Spleen (tissue), 11 donors: ENCODE measurements around the gene SFTPA2. TPM values are rescaled to one million over a fixed set of nuclear protein-coding genes. Genes with fewer than 3 reads are reported as not detected.
"Not testable (repeated sequence)": the region's sequence is repeated elsewhere in the genome, so short reads cannot be mapped to it uniquely, and the experiment has no call there.

Experiments
- DNase-seq: peaks from one replicate; pipeline ENCODE4 v3.0.0-alpha.2; 2020
- H3K27ac ChIP-seq, 8 donors: fragments of 200-600 bp; sonication (generic) in 7 of 8; 1 replicate in 4 of 8; 2 replicates in 4 of 8; pipeline versions ENCODE4 v1.5.0 to v1.8.0; 2016 to 2021; ENCODE audit warnings: inconsistent platforms in 4 of 8, mild to moderate bottlenecking in 4 of 8, moderate library complexity in 1 of 8
- H3K27me3 ChIP-seq, 7 donors: fragments of 200-600 bp; sonication (generic) in 6 of 7; replicated peaks in 1 of 7; 1 replicate in 4 of 7; 2 replicates in 3 of 7; pipeline versions ENCODE4 v1.5.0 to v1.8.0; 2016 to 2021; ENCODE audit warnings: inconsistent platforms in 3 of 7, mild to moderate bottlenecking in 1 of 7
- H3K36me3 ChIP-seq, 6 donors: fragments of 200-600 bp; sonication (generic) in 5 of 6; 1 replicate in 4 of 6; 2 replicates in 2 of 6; pipeline versions ENCODE4 v1.5.0 to v1.8.0; 2016 to 2021; ENCODE audit warnings: inconsistent platforms in 2 of 6
- H3K4me1 ChIP-seq, 6 donors: fragments of 200-600 bp; sonication (generic) in 5 of 6; 1 replicate in 3 of 6; 2 replicates in 3 of 6; pipeline versions ENCODE4 v1.5.0 to v1.8.0; 2016 to 2021; ENCODE audit warnings: inconsistent platforms in 3 of 6
- H3K4me3 ChIP-seq, 8 donors: fragments of 200-600 bp; sonication (generic) in 7 of 8; 1 replicate in 4 of 8; 2 replicates in 4 of 8; pipeline versions ENCODE4 v1.5.0 to v1.8.0; 2016 to 2021; ENCODE audit warnings: inconsistent platforms in 4 of 8, mild to moderate bottlenecking in 4 of 8, moderate library complexity in 2 of 8
- H3K9me3 ChIP-seq, 8 donors: fragments of 200-600 bp; sonication (generic) in 7 of 8; 1 replicate in 4 of 8; 2 replicates in 4 of 8; pipeline versions ENCODE4 v1.5.0 to v1.8.0; 2016 to 2021; ENCODE audit warnings: inconsistent platforms in 4 of 8
- POLR2A ChIP-seq, 3 donors: fragments of 450-650 bp; IDR thresholded peaks; one replicate each; pipeline ENCODE4 v1.5.1; 2017; ENCODE audit warnings: antibody characterized with exemption in 3 of 3, mild to moderate bottlenecking in 1 of 3
- POLR2AphosphoS5 ChIP-seq, 3 donors: sonication (generic); formaldehyde crosslinking; IDR thresholded peaks; one replicate each; pipeline ENCODE4 v1.5.1; 2017; ENCODE audit warnings: antibody characterized with exemption in 3 of 3
- WGBS, 5 donors: extraction: QIAGEN DNeasy Blood & Tissue Kit in 3 of 5; methylation state at CpG; one replicate each; pipeline versions ENCODE4 v1.1.5 to v1.1.7; 2013 to 2018; 5-methylcytosine and 5-hydroxymethylcytosine counted together
- intact Hi-C: fragments of 100-400 bp; cut with DNase I; formaldehyde crosslinking; loops from one replicate; pipeline ENCODE4 v1.15.0; 2023; ENCODE audit warnings: low total_unique reads
- polyA plus RNA-seq, 3 donors: library from polyadenylated mRNA; stranded (reverse); fragments of 200-250 nt; gene quantifications; one replicate each; pipeline ENCODE4 v1.2.1, GENCODE V29; 2013
- total RNA-seq, 7 donors: library from RNA; depleted of rRNA in 3 of 7; stranded (reverse); fragments of >200 nt in 3 of 7; fragmentation: NEBNext Ultra II Directional in 4 of 7; extraction: Animal tissue kit (Norgen Biotek cat#: 25700) in 4 of 7; gene quantifications; one replicate each; pipeline versions ENCODE4 v1.1.0 to v1.2.1, GENCODE V29; 2016 to 2021
- TF ChIP-seq, protein P1 (sequence below), 11 experiments: fragments of 200-600 bp in 7 of 11; fragments of 450-650 bp in 4 of 11; sonication (generic) in 4 of 11; IDR thresholded peaks in 8 of 11; conservative IDR thresholded peaks in 3 of 11; 1 replicate in 7 of 11; 2 replicates in 4 of 11; pipeline versions ENCODE4 v1.4.0 to v1.8.0; 2016 to 2021; ENCODE audit warnings: antibody characterized with exemption in 11 of 11, inconsistent platforms in 4 of 11, mild to moderate bottlenecking in 1 of 11
- donor health status: healthy with polysubstance abuse.
- donor health status: DM: no; HTN: no; CAD: no; lungs with moderate emphysema.
- donor health status: DM: no; HTN: no; CAD: no.
- donor health status: Bipolar disorder and iron deficiency.
- donor health status: healthy.
- donor health status: DM: no; HTN: no; CAD: no.
- donor health status: DM: yes; HTN: yes; CAD: no.

SFTPA2 gene
- total and polyA plus RNA-seq, 10 donors, result 0.39 to 5.7 (median 0.99) TPM; not detected in 5

DNA sequence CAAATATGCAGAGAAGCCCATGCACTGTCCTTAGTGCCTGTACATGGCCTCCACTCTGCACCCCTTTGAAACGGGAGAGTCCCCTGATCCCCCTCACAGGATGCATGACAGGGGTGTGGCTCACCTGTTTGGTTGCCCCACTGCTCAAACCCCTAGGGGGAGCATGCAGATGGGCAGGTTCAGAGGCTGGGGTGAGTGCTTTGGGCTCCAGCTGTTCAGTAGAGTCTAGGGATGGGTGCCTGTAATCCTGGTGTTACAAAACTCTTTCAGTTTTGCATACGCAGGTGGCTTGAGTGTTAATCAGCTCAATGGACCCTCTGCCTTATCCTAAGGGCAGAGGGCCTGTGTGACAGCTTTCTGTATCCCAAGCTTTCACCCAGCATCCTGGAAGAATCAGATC lies 42.7 kb upstream of the SFTPA2 start:
- intact Hi-C loops, result no loop called here
- no peak overlapping the region for H3K27ac ChIP-seq
- DNase-seq, result no peak
- H3K27me3 ChIP-seq, result peaks cover 0 to 2% (median 0%) of the 10 kb centered on the region in 7 donors
- H3K4me1 ChIP-seq, result peaks cover 0 to 11% (median 0%) of the 10 kb centered on the region in 6 donors
- TF ChIP-seq, protein P1, sequence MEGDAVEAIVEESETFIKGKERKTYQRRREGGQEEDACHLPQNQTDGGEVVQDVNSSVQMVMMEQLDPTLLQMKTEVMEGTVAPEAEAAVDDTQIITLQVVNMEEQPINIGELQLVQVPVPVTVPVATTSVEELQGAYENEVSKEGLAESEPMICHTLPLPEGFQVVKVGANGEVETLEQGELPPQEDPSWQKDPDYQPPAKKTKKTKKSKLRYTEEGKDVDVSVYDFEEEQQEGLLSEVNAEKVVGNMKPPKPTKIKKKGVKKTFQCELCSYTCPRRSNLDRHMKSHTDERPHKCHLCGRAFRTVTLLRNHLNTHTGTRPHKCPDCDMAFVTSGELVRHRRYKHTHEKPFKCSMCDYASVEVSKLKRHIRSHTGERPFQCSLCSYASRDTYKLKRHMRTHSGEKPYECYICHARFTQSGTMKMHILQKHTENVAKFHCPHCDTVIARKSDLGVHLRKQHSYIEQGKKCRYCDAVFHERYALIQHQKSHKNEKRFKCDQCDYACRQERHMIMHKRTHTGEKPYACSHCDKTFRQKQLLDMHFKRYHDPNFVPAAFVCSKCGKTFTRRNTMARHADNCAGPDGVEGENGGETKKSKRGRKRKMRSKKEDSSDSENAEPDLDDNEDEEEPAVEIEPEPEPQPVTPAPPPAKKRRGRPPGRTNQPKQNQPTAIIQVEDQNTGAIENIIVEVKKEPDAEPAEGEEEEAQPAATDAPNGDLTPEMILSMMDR (IDR thresholded peaks at IDR 0.05 in 8 of 11, conservative IDR thresholded peaks at IDR 0.05 in 3 of 11), result no peak
- TF ChIP-seq POLR2AphosphoS5 (IDR thresholded peaks at IDR 0.05) (no peak), POLR2A (IDR thresholded peaks at IDR 0.05) (no peak)
- WGBS, 5 donors, result 53 to 83% (median 64%) methylated on average over 2 of the region's 2 CpGs
- peaks cover 0 to 15% (median 9%) of the 10 kb centered on the region in 8 donors for H3K9me3 ChIP-seq
- H3K4me3 ChIP-seq, result no peak overlapping the region
- H3K36me3 ChIP-seq, result no peaks in the 10 kb centered on the region

DNA sequence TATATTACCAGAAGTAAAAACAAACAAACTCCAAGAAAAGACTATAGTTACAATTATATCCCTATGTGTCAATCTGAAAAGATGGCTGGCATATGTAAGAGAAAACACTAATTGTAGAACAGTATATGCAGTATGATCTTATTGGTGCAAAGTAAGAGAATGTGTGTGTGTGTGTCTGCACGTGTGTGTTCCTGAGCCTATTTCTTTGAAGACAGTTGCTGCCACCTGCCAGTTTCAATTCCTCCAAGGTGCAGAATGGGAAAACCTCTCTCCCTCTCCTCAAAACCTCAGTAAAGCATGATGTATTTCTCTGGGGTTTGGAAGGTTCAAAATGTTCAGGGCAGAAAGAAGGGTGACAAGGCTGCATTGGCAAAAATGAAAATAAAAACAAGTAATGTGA lies 41.7 kb upstream of the SFTPA2 start:
- H3K36me3 ChIP-seq, result no peaks in the 10 kb centered on the region
- H3K27ac ChIP-seq, result no peak overlapping the region
- peaks cover 0 to 11% (median 0%) of the 10 kb centered on the region in 6 donors for H3K4me1 ChIP-seq
- no peak for DNase-seq
- WGBS, 5 donors, result 19 to 50% (median 46%) methylated on average over 1 of the region's 1 CpG
- no peak for TF ChIP-seq POLR2A (IDR thresholded peaks at IDR 0.05)
- no peak for TF ChIP-seq POLR2AphosphoS5 (IDR thresholded peaks at IDR 0.05)
- TF ChIP-seq, protein P1 (IDR thresholded peaks at IDR 0.05 in 8 of 11, conservative IDR thresholded peaks at IDR 0.05 in 3 of 11), result no peak
- H3K9me3 ChIP-seq, result peaks cover 0 to 25% (median 20%) of the 10 kb centered on the region in 8 donors
- no peak overlapping the region for H3K4me3 ChIP-seq
- peaks cover 0 to 5% (median 0%) of the 10 kb centered on the region in 7 donors for H3K27me3 ChIP-seq
- intact Hi-C loops, result no loop called here

DNA sequence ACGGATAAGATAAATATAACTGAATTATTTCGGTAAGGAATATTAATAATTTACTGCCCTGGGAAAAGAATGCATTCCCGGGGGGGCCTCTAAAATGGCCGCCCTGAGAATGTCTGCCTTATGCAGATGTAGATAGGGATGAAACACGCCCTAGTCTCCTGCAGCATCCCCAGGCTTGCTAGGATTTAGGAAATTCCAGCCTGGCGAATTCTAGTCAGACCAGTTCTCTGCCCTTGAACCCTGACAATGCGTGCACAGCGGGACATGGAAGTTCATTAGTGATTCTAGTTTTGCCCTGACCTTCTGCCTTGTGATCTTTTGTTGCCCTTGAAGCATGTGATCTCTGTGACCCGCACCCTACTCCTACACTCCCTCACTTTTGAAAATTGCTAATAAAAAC lies 39.4 kb upstream of the SFTPA2 start:
- intact Hi-C loops, H3K4me3 ChIP-seq, DNase-seq, H3K36me3 ChIP-seq, H3K4me1 ChIP-seq, H3K27ac ChIP-seq, H3K27me3 ChIP-seq: not testable (repeated sequence)
- WGBS, 5 donors, result 89 to 92% (median 91%) methylated on average over 9 of the region's 9 CpGs
- peaks cover 0 to 31% (median 22%) of the 10 kb centered on the region in 8 donors for H3K9me3 ChIP-seq

DNA sequence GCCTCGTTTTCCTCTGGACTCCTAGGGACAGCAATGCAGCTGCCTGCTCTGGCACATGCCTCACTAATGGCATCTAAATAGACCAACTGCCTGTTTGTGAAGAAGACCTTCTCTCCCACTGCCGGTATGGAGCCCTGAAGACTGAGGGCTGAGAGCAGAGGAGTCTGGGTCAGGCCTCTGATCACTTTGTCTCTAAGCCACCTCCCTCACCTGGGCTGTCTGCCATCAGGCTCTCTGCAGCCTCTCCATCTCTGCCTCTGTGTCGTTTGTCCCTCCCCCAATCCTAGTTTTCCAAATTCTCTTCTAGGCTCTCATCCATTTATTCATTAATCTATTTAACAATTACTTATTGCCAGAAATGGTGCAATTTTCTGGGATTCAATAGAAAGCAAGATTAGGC lies 35.3 kb upstream of the SFTPA2 start:
- Histone ChIP-seq H3K9me3 (peaks cover 0 to 31% (median 22%) of the 10 kb centered on the region in 8 donors), H3K4me1 (no peaks in the 10 kb centered on the region), H3K36me3 (no peaks in the 10 kb centered on the region), H3K27ac (no peak overlapping the region), H3K4me3 (no peak overlapping the region), H3K27me3 (peaks cover 0 to 5% (median 0%) of the 10 kb centered on the region in 7 donors)
- no peak for TF ChIP-seq POLR2A (IDR thresholded peaks at IDR 0.05)
- TF ChIP-seq, protein P1 (IDR thresholded peaks at IDR 0.05 in 8 of 11, conservative IDR thresholded peaks at IDR 0.05 in 3 of 11), result no peak
- no peak for TF ChIP-seq POLR2AphosphoS5 (IDR thresholded peaks at IDR 0.05)
- intact Hi-C loops, result no loop called here
- WGBS, 5 donors, result 38 to 65% (median 54%) methylated on average over 3 of the region's 3 CpGs
- DNase-seq, result no peak

DNA sequence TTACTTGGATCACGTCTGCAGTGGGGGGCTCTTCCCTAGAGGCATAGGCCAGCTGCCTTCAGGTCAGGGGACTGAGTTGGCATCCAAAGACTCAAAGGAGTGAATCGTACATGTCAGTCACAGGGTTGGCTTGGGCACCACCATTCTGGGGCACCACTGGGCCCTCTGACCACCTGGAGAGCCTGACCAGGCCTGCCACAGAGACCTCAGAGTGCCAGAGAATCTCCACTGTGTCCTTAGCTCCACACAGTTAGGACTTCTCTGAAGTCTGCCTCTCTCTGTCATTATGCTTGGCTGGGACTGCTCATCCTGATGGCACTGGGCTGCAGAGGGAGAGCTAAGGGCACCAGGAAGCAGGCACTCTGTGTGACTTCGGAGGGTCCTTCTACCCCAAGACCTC lies 34.4 kb upstream of the SFTPA2 start:
- H3K4me1 ChIP-seq, H3K27ac ChIP-seq, H3K27me3 ChIP-seq, H3K36me3 ChIP-seq, DNase-seq, H3K4me3 ChIP-seq, intact Hi-C loops: not testable (repeated sequence)
- H3K9me3 ChIP-seq, result peaks cover 0 to 31% (median 22%) of the 10 kb centered on the region in 8 donors
- 73 to 90% (median 77%) methylated on average over 3 of the region's 3 CpGs for WGBS, 5 donors
